Liver (tissue), 9 donors: ENCODE data around the gene SELENOM. TPM values are rescaled to one million over a fixed set of nuclear protein-coding genes. Genes with fewer than 3 reads are reported as not detected.
A peak's percentile ranks its signal among the peaks of the same experiment; 100 is the strongest.

ENCODE experiments used
- DNase-seq: peaks from one replicate; pipeline ENCODE4 v3.0.0-alpha.2; 2017; ENCODE audit warnings: low spot score
- H3K27ac ChIP-seq, 2 donors: one replicate each; pipeline ENCODE4 v1.7.0; 2013; ENCODE audit warnings: inconsistent platforms in 2 of 2, low read length in 2 of 2, control low read depth in 1 of 2, low read depth in 1 of 2, mild to moderate bottlenecking in 1 of 2
- H3K27me3 ChIP-seq, 4 donors: one replicate each; pipeline versions ENCODE4 v1.6.1 to v1.7.0; 2013; ENCODE audit warnings: low read length in 3 of 4, inconsistent platforms in 1 of 4, mild to moderate bottlenecking in 1 of 4, moderate library complexity in 1 of 4; ENCODE audit not compliant: control insufficient read depth in 4 of 4, insufficient read depth in 4 of 4
- H3K36me3 ChIP-seq, 4 donors: one replicate each; pipeline versions ENCODE4 v1.6.1 to v1.7.0; 2013; ENCODE audit warnings: low read length in 3 of 4, mild to moderate bottlenecking in 3 of 4, low read depth in 1 of 4, moderate library complexity in 1 of 4; ENCODE audit not compliant: control insufficient read depth in 4 of 4, insufficient read depth in 3 of 4
- H3K4me1 ChIP-seq, 4 donors: one replicate each; pipeline versions ENCODE4 v1.6.1 to v1.7.0; 2013; ENCODE audit warnings: low read length in 3 of 4, mild to moderate bottlenecking in 3 of 4, moderate library complexity in 1 of 4; ENCODE audit not compliant: control insufficient read depth in 4 of 4, insufficient read depth in 4 of 4
- H3K4me3 ChIP-seq, 3 donors: one replicate each; pipeline versions ENCODE4 v1.6.1 to v1.7.0; 2013; ENCODE audit warnings: low read length in 3 of 3, control low read depth in 1 of 3, low read depth in 1 of 3, mild to moderate bottlenecking in 1 of 3
- H3K9ac ChIP-seq, 2 donors: one replicate each; pipeline ENCODE4 v1.7.0; 2013; ENCODE audit warnings: low read length in 2 of 2, mild to moderate bottlenecking in 2 of 2, moderate library complexity in 2 of 2, control low read depth in 1 of 2, low read depth in 1 of 2
- H3K9me3 ChIP-seq, 4 donors: one replicate each; pipeline versions ENCODE4 v1.6.1 to v1.7.0; 2013; ENCODE audit warnings: low read length in 3 of 4; ENCODE audit not compliant: control insufficient read depth in 4 of 4
- CTCF ChIP-seq: fragments of 150-350 bp; IDR thresholded peaks from 2 replicates; pipeline ENCODE4 v1.5.1; 2017; ENCODE audit warnings: improper control_type of control experiment, low read depth, low read length; ENCODE audit not compliant: missing input control
- EGR1 ChIP-seq, 2 donors: IDR thresholded peaks; 2 replicates each; pipeline ENCODE4 v1.6.1; 2016 to 2018; ENCODE audit warnings: antibody characterized with exemption in 2 of 2, low read depth in 2 of 2
- FOXA1 ChIP-seq: IDR thresholded peaks from 2 replicates; pipeline ENCODE4 v1.6.1; 2016; ENCODE audit warnings: antibody characterized with exemption
- FOXA2 ChIP-seq: IDR thresholded peaks from 2 replicates; pipeline ENCODE4 v1.6.1; 2016; ENCODE audit warnings: antibody characterized with exemption
- GABPA ChIP-seq, 2 donors: IDR thresholded peaks in 1 of 2; conservative IDR thresholded peaks in 1 of 2; 2 replicates each; pipeline ENCODE4 v1.6.1; 2016; ENCODE audit warnings: antibody characterized with exemption in 2 of 2, mild to moderate bottlenecking in 1 of 2, moderate library complexity in 1 of 2
- HNF4A ChIP-seq, 2 donors: conservative IDR thresholded peaks; 2 replicates each; pipeline ENCODE4 v1.6.1; 2016; ENCODE audit warnings: antibody characterized with exemption in 2 of 2, mild to moderate bottlenecking in 2 of 2
- HNF4G ChIP-seq: IDR thresholded peaks from 2 replicates; pipeline ENCODE4 v1.6.1; 2016; ENCODE audit warnings: antibody characterized with exemption
- JUND ChIP-seq, 2 donors: IDR thresholded peaks; 2 replicates each; pipeline ENCODE4 v1.6.1; 2016; ENCODE audit warnings: antibody characterized with exemption in 2 of 2
- RAD21 ChIP-seq, 2 donors: IDR thresholded peaks; 2 replicates each; pipeline ENCODE4 v1.6.1; 2016; ENCODE audit warnings: antibody characterized with exemption in 2 of 2, mild to moderate bottlenecking in 2 of 2
- REST ChIP-seq: IDR thresholded peaks from 2 replicates; pipeline ENCODE4 v1.6.1; 2016; ENCODE audit warnings: antibody characterized with exemption, mild to moderate bottlenecking
- RXRA ChIP-seq, 2 donors: IDR thresholded peaks; 2 replicates each; pipeline ENCODE4 v1.6.1; 2017 to 2018; ENCODE audit warnings: antibody characterized with exemption in 2 of 2, mild to moderate bottlenecking in 1 of 2
- SP1 ChIP-seq: IDR thresholded peaks from 2 replicates; pipeline ENCODE4 v1.6.1; 2018; ENCODE audit warnings: antibody characterized with exemption, mild to moderate bottlenecking
- TAF1 ChIP-seq: conservative IDR thresholded peaks from 2 replicates; pipeline ENCODE4 v1.6.1; 2016; ENCODE audit warnings: antibody characterized with exemption, mild to moderate bottlenecking
- YY1 ChIP-seq: IDR thresholded peaks from 2 replicates; pipeline ENCODE4 v1.6.1; 2016; ENCODE audit warnings: antibody characterized with exemption, mild to moderate bottlenecking
- ZBTB33 ChIP-seq: IDR thresholded peaks from 2 replicates; pipeline ENCODE4 v1.6.1; 2016; ENCODE audit warnings: antibody characterized with exemption
- WGBS: extraction: QIAGEN DNeasy Blood & Tissue Kit; methylation state at CpG from one replicate; pipeline ENCODE4 v1.1.7; 2013; 5-methylcytosine and 5-hydroxymethylcytosine counted together
- polyA plus RNA-seq, 2 donors: library from polyadenylated mRNA; stranded (reverse) in 1 of 2; unstranded in 1 of 2; fragments of 200-250 nt in 1 of 2; fragments of >200 nt in 1 of 2; fragmentation: Nextera tagmentation in 1 of 2; extraction: Ambion mirVana in 1 of 2; gene quantifications; one replicate each; pipeline versions ENCODE4 v1.2.1 to v1.2.3, GENCODE V29; 2013 to 2015
- total RNA-seq, 2 donors: library from RNA; depleted of rRNA; stranded (reverse); fragments of >200 nt; gene quantifications; one replicate each; pipeline ENCODE4 v1.2.3, GENCODE V29; 2014
- donor health status: healthy.
- donor health status: healthy.
- donor health status: healthy.
- donor health status: healthy.
- donor health status: healthy.

SELENOM gene
- total and polyA plus RNA-seq, 4 donors, result 3.0 to 17.3 (median 12.2) TPM

GRCh38 chr22:31088233-31088986 lies 19.0 kb downstream of the SELENOM start:
- H3K9ac ChIP-seq, result no peak overlapping the region
- no peak for TF ChIP-seq CTCF
- TF ChIP-seq HNF4A (conservative IDR thresholded peaks at IDR 0.05), result no peak
- no peak for TF ChIP-seq JUND (IDR thresholded peaks at IDR 0.05)
- TF ChIP-seq RXRA (IDR thresholded peaks at IDR 0.05), result no peak
- no peak for TF ChIP-seq RAD21 (IDR thresholded peaks at IDR 0.05)
- TF ChIP-seq FOXA1, result no peak
- TF ChIP-seq EGR1 (IDR thresholded peaks at IDR 0.05; ENCODE audit: low read depth in 2 of 2), result no peak
- TF ChIP-seq YY1, result no peak
- no peak for TF ChIP-seq SP1
- no peak for TF ChIP-seq REST
- TF ChIP-seq FOXA2, result no peak
- no peak for TF ChIP-seq HNF4G
- no peak for TF ChIP-seq GABPA (IDR thresholded peaks at IDR 0.05 in 1 of 2, conservative IDR thresholded peaks at IDR 0.05 in 1 of 2)
- peaks cover 0 to 3% (median 1%) of the 10 kb centered on the region in 4 donors for H3K36me3 ChIP-seq
- WGBS, result 90% methylated on average over 26 of the region's 26 CpGs
- H3K27ac ChIP-seq, result no peak overlapping the region
- H3K27me3 ChIP-seq, result no peaks in the 10 kb centered on the region
- no peak overlapping the region for H3K4me3 ChIP-seq
- DNase-seq, result peak; percentile 32
- H3K4me1 ChIP-seq, result peaks cover 0 to 15% (median 6%) of the 10 kb centered on the region in 4 donors
- no peaks in the 10 kb centered on the region for H3K9me3 ChIP-seq

- Histone ChIP-seq H3K27me3 (no peaks in the 10 kb centered on the region), H3K36me3 (peaks cover 0 to 3% (median 1%) of the 10 kb centered on the region in 4 donors), H3K4me3 (no peak overlapping the region), H3K9me3 (no peaks in the 10 kb centered on the region), H3K27ac (no peak overlapping the region), H3K4me1 (peaks cover 0 to 15% (median 8%) of the 10 kb centered on the region in 4 donors), H3K9ac (no peak overlapping the region)
- 95% methylated on average over 21 of the region's 21 CpGs for WGBS
- TF ChIP-seq CTCF (no peak), JUND (IDR thresholded peaks at IDR 0.05) (no peak), EGR1 (IDR thresholded peaks at IDR 0.05; ENCODE audit: low read depth in 2 of 2) (no peak), RXRA (IDR thresholded peaks at IDR 0.05) (no peak), TAF1 (no peak), FOXA1 (no peak), HNF4G (no peak), ZBTB33 (no peak), GABPA (IDR thresholded peaks at IDR 0.05 in 1 of 2, conservative IDR thresholded peaks at IDR 0.05 in 1 of 2) (no peak)
- DNase-seq, result peak; percentile 26
These were observed 19.6 kb downstream of the SELENOM start for GRCh38 chr22:31087744-31088215.
